GM10266 (cell line): ENCODE results near the gene FOXN3.

Source experiments
- DNase-seq: peaks from one replicate; pipeline ENCODE4 v3.0.0; 2012; ENCODE audit errors: extremely low spot score
- CTCF ChIP-seq: IDR thresholded peaks from 2 replicates; pipeline ENCODE4 v1.5.1; 2012; ENCODE audit warnings: mild to moderate bottlenecking, low read depth; ENCODE audit not compliant: control insufficient read depth, insufficient read depth; ENCODE audit errors: missing control alignments

The FOXN3 gene

GRCh38 chr14:89407856-89408255 is 9.2 kb downstream of the FOXN3 start:
- DNase-seq = no peak

GRCh38 chr14:89406941-89407340 is 10.1 kb downstream of the FOXN3 start:
- no peak for TF ChIP-seq CTCF
- DNase-seq = no peak

More at GRCh38 chr14:89407856-89408255, 9.2 kb downstream of the FOXN3 start:
- TF ChIP-seq CTCF = no peak

GRCh38 chr14:89406361-89406760 is 10.7 kb downstream of the FOXN3 start:
- no peak for TF ChIP-seq CTCF
- no peak for DNase-seq

DNA sequence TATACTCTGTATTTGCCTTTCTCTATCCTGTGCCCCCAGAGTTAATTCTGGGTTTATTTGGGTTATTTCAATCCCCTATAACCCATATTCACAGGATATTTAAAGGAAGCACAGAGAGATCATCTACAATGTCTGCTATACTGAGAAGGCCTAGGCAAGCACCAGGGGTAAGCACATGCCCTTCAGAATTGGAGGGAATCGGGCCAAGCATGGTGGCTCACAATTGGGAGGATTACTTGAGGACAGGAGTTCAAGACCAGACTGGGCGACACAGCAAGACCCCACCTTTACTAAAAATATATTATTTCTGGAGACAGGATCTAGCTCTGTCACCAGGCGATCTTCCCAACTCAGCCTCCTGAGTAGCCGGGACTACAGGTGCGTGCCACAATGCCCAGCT is 11.3 kb downstream of the FOXN3 start:
- TF ChIP-seq CTCF = no peak
- DNase-seq = no peak

DNA sequence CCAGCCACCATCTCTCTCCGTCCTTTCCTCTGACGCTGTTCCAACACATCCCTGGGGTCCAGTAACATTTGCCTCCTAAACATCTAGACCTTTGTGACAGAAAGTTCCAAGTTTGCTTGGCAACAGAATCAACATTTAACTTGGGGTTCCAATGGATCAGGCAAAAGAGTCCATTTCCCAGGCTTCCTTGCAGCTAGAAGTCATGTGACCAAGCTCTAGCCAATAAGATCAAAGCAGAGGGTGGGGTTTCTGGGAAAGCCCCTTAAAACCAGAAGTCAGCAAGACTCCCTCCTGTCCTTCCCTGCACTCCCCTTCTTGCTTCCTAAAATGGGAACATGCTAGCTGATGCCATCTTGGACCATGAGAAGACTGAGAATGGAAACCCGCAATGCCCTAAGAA is 14.7 kb downstream of the FOXN3 start:
- no peak for TF ChIP-seq CTCF
- no peak for DNase-seq

- TF ChIP-seq CTCF = no peak
- DNase-seq = no peak
Measured at GRCh38 chr14:89401761-89402160, 15.3 kb downstream of the FOXN3 start.

GRCh38 chr14:89401241-89401640 is 15.8 kb downstream of the FOXN3 start:
- no peak for TF ChIP-seq CTCF
- no peak for DNase-seq
